Measurements from ENCODE around the gene TNFAIP8L1.
A peak's percentile ranks its signal among the peaks of the same experiment; 100 is the strongest.
"Not testable (repeated sequence)": the region's sequence is repeated elsewhere in the genome, so short reads cannot be mapped to it uniquely, and the experiment has no call there.

TNFAIP8L1 gene

GRCh38 chr19:4638828-4639530 is at the start of gene TNFAIP8L1:
TSS of gene TNFAIP8L1 (plus strand) at chr19:4639516. CDS start at chr19:4651870, 12,354 bp downstream.
- peak; percentile 97 for DNase-seq

DNA sequence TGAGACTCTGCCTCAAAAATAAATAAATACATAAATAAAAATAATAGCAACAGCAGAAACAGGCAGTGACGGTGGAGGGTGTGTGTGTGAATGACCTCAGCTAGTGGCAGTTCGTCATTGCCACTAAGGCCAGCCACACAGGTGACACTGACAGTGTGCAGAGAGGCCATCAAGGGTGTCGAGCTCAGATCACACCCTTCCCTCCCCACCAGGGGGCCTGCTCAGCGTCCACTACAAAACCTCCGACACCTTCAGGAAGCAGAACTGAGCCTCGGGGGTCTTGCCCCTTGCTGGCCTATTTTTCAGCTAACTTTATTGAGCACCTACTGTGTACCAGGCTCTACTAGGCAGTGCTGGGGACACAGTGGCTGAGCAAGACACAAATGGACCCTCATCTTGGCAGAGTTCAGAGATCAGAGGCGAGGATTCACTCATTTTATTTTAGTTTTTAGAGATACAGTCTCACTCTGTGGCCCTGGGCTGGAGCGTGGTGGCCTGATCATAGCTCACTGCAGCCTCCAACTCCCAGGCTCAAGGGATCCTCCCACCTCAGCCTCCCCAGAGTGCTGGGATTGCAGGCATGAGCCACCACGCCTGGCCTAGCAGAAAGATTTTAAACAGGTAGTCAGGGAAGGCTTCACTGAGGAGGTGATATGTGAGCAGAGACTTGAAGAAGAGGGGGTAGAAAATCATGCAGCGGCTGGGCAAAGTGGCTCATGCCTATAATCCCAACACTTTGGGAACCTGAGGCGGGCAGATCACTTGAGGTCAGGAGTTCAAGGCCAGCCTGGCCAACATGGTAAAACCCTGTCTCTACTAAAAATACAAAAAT is 49.5 kb upstream of the TNFAIP8L1 start:
- DNase-seq, result no peak

DNA sequence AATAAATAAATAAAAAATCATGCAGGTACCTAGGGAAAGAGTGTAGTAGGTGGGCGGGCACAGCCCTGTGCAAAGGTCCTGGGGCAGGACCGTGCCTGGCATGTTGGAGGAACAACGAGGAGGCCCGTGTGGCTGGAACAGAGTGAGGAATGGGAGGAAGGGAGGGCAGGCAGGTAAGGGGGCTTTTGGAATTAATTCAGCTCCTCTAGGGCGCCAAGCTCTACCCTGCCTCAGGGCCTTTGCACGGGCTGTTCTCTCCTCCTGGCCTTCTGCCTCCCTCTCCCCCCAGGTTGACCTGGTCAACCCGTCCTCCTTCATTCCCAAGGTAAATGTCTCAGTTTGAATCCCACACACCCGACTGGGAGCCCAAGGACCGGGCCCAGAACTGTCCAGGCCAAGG is 48.8 kb upstream of the TNFAIP8L1 start:
- DNase-seq, result no peak

DNA sequence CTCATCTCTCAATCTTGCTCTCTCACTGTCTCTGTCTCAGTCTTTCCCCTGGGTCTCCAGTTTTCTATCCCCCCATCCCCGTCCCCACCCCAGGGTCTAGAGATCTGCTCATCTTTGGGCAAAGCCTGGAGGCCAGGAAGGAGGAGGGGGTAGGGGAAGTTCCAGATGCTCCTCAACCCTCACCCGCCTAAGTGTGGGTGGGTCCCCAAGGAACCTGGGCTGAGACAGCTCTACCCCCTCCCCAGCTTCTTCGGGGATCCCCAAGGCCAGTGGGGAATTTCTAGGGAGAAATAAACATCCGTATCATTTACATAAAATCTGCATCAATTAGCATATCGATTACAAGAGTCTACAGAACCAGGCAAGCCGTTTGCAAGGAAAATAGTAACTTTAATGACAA is 48.0 kb upstream of the TNFAIP8L1 start:
- no peak for DNase-seq

DNA sequence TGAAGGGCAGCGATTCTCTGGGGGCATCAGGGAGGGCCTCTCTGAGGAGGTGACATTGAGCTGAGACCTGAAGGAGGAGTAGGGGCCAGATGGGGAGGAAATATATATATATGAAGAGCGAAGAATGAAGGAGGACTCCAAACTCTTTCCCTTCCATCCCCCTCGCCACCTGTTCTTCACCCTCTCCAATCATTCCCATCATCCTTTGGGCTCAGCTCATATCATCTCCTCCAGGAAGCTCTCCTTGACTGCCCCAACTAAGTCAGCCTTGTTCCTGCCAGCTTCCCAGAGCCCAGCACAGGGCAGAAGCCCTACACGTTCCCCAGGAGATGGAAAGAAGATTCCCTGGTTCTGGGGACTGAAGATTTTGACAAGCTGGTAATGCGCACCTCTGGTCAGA is 46.9 kb upstream of the TNFAIP8L1 start:
- DNase-seq, result no peak

DNA sequence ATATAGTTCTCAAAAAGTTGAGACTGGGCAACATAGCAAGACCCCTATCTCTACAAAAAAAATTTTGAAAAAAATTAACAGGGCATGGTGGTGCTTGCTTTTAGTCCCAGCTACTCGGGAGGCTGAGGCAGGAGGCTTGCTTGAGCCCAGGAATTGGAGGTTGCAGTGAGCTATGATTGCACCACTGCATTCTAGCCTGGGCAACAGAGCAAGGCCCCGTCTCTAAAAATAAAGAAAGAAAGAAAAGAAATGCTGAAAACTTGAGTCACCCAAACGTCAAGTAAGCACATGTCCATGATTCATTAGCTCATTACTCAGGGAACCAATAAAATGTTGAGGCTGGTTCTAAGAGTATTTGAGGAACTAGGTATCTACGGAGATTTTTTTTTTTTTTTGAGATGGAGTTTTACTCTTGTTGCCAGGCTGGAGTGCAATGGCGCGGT is 45.9 kb upstream of the TNFAIP8L1 start:
- no peak for DNase-seq

- DNase-seq, result no peak
Measured at GRCh38 chr19:4594201-4594600, 45.1 kb upstream of the TNFAIP8L1 start.

DNA sequence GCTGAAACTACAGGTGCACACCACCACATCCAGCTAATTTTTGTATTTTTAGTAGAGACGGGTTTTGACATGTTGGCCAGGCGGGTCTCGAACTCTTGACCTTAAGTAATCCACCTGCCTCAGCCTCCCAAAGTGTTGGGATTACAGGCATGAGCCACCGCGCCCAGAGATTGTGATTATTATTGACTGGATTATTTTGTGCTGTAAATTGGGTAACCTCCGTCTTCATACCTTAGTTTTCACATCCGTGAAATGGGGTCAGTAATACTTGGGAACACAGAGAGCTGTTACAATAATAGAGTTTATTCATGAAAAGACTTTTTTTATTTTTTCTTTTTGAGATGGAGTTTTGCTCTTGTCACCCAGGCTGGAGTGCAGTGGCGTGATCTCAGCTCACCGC is 44.2 kb upstream of the TNFAIP8L1 start:
- not testable (repeated sequence) for DNase-seq

DNA sequence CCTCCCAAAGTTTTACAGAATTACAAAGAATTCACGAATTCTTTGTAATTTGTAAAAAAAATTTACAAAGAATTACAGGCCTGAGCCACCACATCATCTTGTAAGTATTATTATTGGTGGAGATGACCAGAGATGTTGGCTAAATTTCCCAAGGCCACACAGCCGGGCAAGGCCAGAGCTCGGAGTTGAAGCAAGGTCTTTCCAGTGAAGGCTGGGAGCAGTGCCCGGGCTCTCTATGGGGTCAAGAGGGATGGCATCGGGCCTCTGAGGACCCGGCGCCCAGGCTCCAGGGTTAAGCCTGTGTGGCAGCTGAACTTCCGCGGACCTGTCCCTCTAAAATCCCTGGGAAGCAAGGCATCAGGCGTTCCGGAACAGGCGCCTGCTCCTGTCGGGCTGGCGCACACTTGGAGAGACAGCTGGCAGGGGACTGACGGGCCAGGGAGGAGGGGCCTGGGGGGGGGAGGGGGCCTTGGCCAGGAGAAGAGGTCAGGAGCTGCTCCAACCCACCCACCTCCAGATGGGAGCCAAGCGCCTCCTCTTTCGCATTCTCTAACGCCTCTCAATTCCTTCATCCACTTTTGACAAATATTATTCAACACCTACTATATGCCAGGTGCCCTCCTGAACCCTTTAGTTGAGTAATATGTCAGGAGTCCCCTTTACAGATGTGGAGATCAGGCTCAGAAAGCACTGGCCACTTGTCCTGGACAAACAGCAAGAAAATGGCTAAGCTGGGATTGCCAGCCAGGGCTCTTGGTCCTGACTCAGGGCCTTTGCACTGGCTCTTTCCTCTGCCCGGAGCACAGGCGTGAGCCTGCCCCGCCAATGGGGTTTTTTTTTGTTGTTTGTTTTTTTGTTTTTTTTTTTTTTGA is 43.0 kb upstream of the TNFAIP8L1 start:
- no peak for DNase-seq

GRCh38 chr19:4597278-4597974 is 41.9 kb upstream of the TNFAIP8L1 start:
- no peak for DNase-seq

GRCh38 chr19:4597975-4598671 is 41.2 kb upstream of the TNFAIP8L1 start:
- DNase-seq, result peak; percentile 66

- DNase-seq, result no peak
Measured at GRCh38 chr19:4598712-4599111, 40.6 kb upstream of the TNFAIP8L1 start.

GRCh38 chr19:4600082-4600481 is 39.2 kb upstream of the TNFAIP8L1 start:
- DNase-seq, result no peak

GRCh38 chr19:4600893-4601292 is 38.4 kb upstream of the TNFAIP8L1 start:
- DNase-seq, result no peak

DNA sequence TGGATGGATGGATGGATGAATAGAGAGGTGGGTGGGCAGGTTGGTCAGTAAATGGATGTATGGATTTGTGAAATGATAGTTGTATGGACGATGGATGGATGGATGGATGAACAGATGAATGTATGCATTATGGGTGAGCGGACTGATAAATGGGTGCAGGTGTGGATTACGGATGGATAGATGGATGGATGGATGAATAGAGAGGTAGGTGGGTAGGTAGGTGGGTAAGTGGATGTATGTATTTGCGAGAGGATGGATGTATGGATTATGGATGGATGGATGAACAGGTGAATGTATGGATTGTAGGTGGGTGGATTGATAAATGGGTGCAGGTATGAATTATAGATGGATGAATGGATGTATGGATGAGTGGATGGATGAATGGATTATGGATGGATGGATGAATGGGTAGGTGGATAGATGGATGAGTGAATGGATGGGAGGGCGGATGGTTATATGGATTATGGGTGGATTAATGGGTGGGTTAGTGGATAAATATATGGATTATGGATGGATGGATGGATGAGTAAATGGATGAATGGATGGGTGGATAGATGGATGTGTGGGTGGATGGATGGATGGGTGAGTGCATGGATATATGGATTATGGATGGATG is 37.0 kb upstream of the TNFAIP8L1 start:
- DNase-seq, result no peak

DNA sequence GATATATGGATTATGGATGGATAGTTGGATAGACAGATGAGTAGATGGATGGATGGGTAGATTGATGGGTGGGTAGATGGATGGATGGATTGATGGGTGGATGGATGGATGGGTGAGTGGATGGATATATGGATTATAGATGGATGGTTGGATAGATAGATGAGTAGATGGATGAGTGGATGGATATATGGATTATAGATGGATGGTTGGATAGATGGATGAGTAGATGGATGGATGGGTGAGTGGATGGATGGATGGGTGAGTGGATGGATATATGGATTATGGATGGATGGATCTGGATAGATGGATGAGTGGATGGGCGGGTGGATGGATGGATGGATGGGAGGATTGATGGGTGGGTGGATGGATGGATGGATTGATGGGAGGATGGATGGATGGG is 36.4 kb upstream of the TNFAIP8L1 start:
- no peak for DNase-seq

DNA sequence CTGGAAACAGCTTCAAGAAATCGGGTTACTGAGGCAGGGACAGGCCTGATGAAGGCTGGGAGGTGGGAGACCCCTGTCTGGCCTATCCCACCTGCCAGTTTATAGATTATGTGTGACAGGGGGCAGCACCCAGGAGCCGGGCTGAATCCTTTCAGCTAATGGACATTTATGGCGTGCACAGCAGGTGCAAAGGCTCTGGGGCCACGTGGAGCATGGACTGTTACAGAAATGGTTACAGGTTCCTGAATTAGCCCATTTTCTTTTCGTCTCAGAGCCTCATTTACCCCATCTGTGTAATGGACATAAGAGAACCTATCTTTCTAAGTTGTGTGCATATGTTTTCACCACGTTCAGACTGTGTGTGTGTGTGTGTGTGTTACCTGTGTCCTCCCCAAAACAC is 34.4 kb upstream of the TNFAIP8L1 start:
- DNase-seq, result no peak

GRCh38 chr19:4606181-4606580 is 33.1 kb upstream of the TNFAIP8L1 start:
- DNase-seq, result no peak

DNA sequence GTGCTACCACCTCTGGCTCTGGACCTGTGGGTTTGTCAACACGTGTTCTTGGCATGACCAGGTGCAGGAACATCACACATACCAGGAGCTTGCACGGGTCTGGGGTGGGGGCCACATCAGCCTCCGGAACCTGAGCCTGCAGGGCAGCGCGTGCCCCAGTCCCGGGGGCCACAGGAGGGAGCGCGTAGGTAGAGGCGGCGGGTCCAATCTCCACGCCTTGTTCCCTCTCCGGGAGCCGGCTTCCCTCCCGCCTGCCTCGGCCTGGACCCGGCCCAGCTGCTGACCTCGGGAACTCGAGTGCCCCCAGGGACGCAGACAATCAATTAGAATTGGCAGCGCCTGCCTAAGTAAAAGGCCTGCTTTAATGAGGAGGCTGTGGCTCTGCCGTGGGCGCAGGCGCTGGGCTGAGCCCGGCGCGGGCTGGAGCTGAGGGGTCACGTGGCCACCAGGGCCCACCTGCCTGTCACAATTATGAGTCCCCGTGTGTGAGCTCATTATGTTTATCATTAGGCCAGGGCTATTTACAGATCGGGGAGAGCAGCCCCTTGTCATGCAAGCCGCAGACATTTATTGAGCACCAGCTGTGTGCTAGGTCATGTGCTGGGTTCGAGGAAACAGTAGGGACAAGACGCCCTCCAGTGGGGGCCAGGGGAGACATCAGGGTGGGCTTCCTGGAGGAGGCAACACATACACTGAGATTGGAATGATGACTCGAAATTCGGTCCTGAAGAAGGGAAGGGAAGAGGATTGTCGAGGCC is 32.2 kb upstream of the TNFAIP8L1 start:
- DNase-seq, result peak; percentile 92

GRCh38 chr19:4609878-4610511 is 29.3 kb upstream of the TNFAIP8L1 start:
- DNase-seq, result peak; percentile 82

Measured in NCI-H1436 (cell line).